AG09319 (cell line): Measurements from ENCODE around the gene RHPN2.

Source experiments
- DNase-seq: peaks from one replicate; pipeline ENCODE4 v3.0.0-alpha.2; 2010; ENCODE audit warnings: low read depth; ENCODE audit errors: extremely low read depth
- TF ChIP-seq, protein P1 (sequence below): IDR thresholded peaks from 2 replicates; pipeline ENCODE4 v1.5.1; 2011; ENCODE audit warnings: low read depth, mild to moderate bottlenecking, inconsistent platforms, low read length, moderate library complexity

Gene RHPN2

DNA sequence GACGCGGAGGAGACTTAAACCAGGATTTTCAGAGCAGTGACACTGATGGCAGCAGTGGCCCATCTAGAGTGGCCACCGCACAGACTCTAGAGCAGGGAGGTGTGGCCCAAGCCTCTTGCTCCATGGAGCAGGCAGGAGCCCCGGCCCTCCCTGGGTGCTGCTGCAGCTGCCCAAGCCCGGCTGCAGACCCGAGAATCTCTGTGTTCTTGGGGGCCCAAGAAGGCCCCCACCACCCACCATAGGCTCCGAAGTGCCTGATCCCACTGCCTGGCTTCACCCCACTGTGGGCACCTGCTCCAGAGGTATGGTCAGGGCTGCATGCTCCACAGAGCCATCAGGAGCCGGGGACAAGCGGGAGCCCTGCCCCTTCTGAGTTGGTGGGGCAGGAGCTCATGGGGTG is 129.1 kb downstream of the RHPN2 start:
- TF ChIP-seq, protein P1, sequence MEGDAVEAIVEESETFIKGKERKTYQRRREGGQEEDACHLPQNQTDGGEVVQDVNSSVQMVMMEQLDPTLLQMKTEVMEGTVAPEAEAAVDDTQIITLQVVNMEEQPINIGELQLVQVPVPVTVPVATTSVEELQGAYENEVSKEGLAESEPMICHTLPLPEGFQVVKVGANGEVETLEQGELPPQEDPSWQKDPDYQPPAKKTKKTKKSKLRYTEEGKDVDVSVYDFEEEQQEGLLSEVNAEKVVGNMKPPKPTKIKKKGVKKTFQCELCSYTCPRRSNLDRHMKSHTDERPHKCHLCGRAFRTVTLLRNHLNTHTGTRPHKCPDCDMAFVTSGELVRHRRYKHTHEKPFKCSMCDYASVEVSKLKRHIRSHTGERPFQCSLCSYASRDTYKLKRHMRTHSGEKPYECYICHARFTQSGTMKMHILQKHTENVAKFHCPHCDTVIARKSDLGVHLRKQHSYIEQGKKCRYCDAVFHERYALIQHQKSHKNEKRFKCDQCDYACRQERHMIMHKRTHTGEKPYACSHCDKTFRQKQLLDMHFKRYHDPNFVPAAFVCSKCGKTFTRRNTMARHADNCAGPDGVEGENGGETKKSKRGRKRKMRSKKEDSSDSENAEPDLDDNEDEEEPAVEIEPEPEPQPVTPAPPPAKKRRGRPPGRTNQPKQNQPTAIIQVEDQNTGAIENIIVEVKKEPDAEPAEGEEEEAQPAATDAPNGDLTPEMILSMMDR = no peak

DNA sequence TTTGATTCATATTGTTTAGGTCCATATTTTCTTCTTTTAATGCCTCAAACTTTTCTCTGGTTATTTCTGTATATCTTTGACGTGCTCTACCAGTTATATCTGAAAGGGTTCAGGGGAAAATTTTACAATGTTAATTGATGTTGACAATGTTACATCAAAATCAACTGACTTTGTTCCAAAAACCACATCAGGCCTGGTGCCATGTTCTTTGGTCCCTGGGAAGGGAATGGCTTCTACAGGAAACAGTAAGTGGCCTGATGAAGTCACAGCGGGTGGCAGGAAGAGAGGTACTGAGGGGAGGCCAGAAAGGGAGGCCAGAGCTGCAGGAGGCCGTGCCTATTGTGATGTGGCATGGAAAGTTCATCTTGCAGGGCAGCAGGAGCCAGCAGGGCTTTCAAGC is 131.1 kb downstream of the RHPN2 start:
- TF ChIP-seq, protein P1 = no peak

More for the DNA sequence above, 129.1 kb downstream of the RHPN2 start:
- DNase-seq = no peak

DNA sequence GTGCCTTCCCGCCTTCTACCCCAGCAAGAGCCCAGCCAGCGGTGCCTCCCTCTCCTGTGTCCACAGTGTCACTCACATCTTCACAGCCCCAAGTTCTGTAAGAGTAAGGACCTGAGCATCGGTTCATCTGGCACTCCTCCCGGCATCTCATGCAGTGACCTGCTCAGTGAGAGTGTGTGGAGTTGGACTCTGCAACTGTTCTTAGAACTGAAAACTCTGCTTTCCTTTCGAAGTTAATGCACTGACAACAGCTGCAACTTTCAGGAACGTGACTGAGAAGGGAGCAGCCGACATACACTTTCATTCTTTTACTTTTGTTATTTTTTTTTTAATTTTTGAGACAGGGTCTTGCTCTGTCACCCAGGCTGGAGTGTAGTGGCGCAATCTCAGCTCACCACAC is 134.1 kb downstream of the RHPN2 start:
- TF ChIP-seq, protein P1 = no peak

More for the DNA sequence above, 131.1 kb downstream of the RHPN2 start:
- no peak for DNase-seq

DNA sequence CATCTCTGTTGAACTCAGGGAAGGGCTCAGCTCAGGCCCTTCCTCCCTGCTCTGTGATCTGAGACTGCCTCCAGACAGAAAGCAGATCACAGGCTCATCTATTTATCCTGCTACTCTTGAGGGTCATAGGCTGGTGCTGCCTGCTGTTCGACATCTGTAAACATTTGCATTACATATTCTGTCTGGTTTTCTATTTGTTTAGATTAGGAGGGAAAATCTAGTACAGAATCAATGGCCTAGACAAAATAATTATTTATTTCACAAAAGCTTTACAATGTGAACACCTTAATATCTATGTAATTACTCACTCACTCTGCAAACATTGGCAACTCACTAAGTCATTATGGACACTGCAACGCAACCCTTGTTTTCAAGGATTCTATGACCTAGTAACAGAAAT is 135.9 kb downstream of the RHPN2 start:
- TF ChIP-seq, protein P1 = no peak
- DNase-seq = no peak

More for the DNA sequence above, 134.1 kb downstream of the RHPN2 start:
- no peak for DNase-seq
